Measurements from ENCODE around the gene ANKLE2.
A peak's percentile ranks its signal among the peaks of the same experiment; 100 is the strongest.
"Not testable (repeated sequence)": the region's sequence is repeated elsewhere in the genome, so short reads cannot be mapped to it uniquely, and the experiment has no call there.

The ANKLE2 gene

GRCh38 chr12:132718644-132719043, 43.0 kb downstream of the ANKLE2 start:
- DNase-seq, result no peak

GRCh38 chr12:132717531-132718387, 43.9 kb downstream of the ANKLE2 start:
- DNase-seq, result peak; percentile 32

- no peak for DNase-seq
Measured at GRCh38 chr12:132717011-132717410, 44.6 kb downstream of the ANKLE2 start.

GRCh38 chr12:132716356-132716755, 45.3 kb downstream of the ANKLE2 start:
- DNase-seq, result no peak

- DNase-seq, result no peak
Measured at GRCh38 chr12:132715874-132716273, 45.8 kb downstream of the ANKLE2 start.

- DNase-seq, result no peak
Measured at GRCh38 chr12:132713123-132713522, 48.5 kb downstream of the ANKLE2 start.

GRCh38 chr12:132711080-132711843, 50.4 kb downstream of the ANKLE2 start:
- peak; percentile 66 for DNase-seq

GRCh38 chr12:132710405-132711079, 51.1 kb downstream of the ANKLE2 start, which contains the start of gene PGAM5:
Gene PGAM5 (plus strand): TSS chr12:132710842. CDS start chr12:132710877, 35 bp downstream.
- peak; percentile 94 for DNase-seq

- no peak for DNase-seq
Measured at GRCh38 chr12:132710043-132710404, 51.6 kb downstream of the ANKLE2 start.

- no peak for DNase-seq
Measured at GRCh38 chr12:132708150-132708549, 53.5 kb downstream of the ANKLE2 start.

GRCh38 chr12:132707241-132707640, 54.4 kb downstream of the ANKLE2 start:
- DNase-seq, result no peak

GRCh38 chr12:132703641-132704040, 58.0 kb downstream of the ANKLE2 start:
- no peak for DNase-seq

GRCh38 chr12:132702640-132703039, 59.0 kb downstream of the ANKLE2 start:
- DNase-seq, result no peak

GRCh38 chr12:132700212-132700822, 61.3 kb downstream of the ANKLE2 start:
- DNase-seq, result no peak

GRCh38 chr12:132698341-132698740, 63.3 kb downstream of the ANKLE2 start:
- no peak for DNase-seq

- DNase-seq, result no peak
Measured at GRCh38 chr12:132695431-132695830, 66.2 kb downstream of the ANKLE2 start.

GRCh38 chr12:132694888-132695287, 66.7 kb downstream of the ANKLE2 start:
- not testable (repeated sequence) for DNase-seq

- DNase-seq, result not testable (repeated sequence)
Measured at GRCh38 chr12:132692030-132692429, 69.6 kb downstream of the ANKLE2 start.

GRCh38 chr12:132690112-132690511, 71.5 kb downstream of the ANKLE2 start:
- DNase-seq, result no peak

- no peak for DNase-seq
Measured at GRCh38 chr12:132689227-132689626, 72.4 kb downstream of the ANKLE2 start.

- DNase-seq, result peak; percentile 99
Measured at GRCh38 chr12:132687211-132688164, 74.1 kb downstream of the ANKLE2 start, which contains the start of the genes POLE and PXMP2. Gene POLE (minus strand): TSS chr12:132687342. CDS start chr12:132687315, 27 bp downstream. Gene PXMP2 (plus strand): TSS chr12:132687587. CDS start chr12:132687671, 84 bp downstream.

Data from hematopoietic multipotent progenitor cell treated with erythropoietin and hydrocortisone succinate and interleukin-3 and kit ligand, for 4 days (in vitro differentiated cells).